Urinary bladder (tissue), 4 donors: ENCODE results near the gene C5AR2. TPM values are rescaled to one million over a fixed set of nuclear protein-coding genes. Genes with fewer than 3 reads are reported as not detected.

Source experiments
- DNase-seq: peaks from one replicate; pipeline ENCODE4 v3.0.0-alpha.2; 2015; ENCODE audit errors: extremely low spot score
- H3K27ac ChIP-seq: one replicate; pipeline ENCODE4 v1.5.1; 2013; ENCODE audit warnings: low read depth, mild to moderate bottlenecking, moderate library complexity
- H3K36me3 ChIP-seq: one replicate; pipeline ENCODE4 v1.6.1; 2013; ENCODE audit warnings: mild to moderate bottlenecking, moderate library complexity; ENCODE audit not compliant: insufficient read depth
- H3K4me1 ChIP-seq: one replicate; pipeline ENCODE4 v1.6.1; 2013; ENCODE audit warnings: mild to moderate bottlenecking, moderate library complexity; ENCODE audit not compliant: insufficient read depth
- H3K4me3 ChIP-seq: one replicate; pipeline ENCODE4 v1.5.1; 2013; ENCODE audit warnings: low read depth, low read length
- WGBS: extraction: QIAGEN DNeasy Blood & Tissue Kit; methylation state at CpG from one replicate; pipeline ENCODE4 v1.1.7; 2013; 5-methylcytosine and 5-hydroxymethylcytosine counted together
- polyA plus RNA-seq: library from polyadenylated mRNA; stranded (reverse); fragments of 200-250 nt; gene quantifications from one replicate; pipeline ENCODE4 v1.2.3, GENCODE V29; 2013
- total RNA-seq: library from RNA; depleted of rRNA; stranded (reverse); fragments of >200 nt; gene quantifications from one replicate; pipeline ENCODE4 v1.2.3, GENCODE V29; 2014
- donor health status: healthy with polysubstance abuse.
- donor health status: healthy.

The C5AR2 gene
- total and polyA plus RNA-seq, 2 donors, result 0.85 to 4.9 TPM

DNA sequence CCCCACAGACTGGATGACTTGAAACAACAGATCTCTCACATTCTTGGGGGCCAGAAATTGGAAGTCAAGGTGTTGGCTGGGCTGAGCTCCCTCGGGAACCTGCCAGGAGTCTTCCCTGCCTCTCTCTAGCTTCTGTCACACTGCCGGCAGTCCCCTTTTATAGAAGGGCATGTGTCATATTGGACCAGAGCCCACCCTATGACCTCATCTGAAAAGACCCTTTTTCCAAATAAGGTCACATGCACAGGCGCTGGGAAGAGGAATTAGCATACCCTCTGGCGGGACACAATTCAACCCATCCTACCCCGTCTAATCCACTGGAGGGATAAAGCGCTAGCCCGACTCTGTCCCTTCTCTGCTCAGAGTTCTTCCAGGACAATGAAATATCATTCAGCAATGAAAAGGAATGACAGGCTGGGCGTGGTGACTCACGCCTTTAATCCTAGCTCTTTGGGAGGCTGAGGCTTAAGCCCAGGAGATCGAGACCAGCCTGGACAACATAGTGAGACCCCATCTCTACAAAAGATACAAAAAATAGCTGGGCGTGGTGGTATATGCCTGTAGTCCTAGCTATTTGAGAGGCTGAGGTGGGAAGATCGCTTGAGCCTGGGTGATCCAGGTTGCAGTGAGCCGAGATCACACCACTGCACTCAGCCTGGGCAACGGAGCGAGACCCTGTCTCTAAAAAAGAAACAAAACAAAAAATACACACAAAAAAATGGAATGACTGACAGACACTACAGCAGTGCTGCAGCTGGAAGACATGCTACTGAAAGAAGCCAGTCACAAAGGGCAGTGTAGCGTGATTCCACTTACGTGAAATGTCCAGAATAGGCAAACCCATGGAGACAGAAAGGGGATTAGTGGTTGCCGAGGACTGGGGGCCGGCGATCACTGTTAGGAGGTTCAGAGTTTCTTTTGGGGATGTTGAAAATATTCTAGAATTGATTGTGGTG, 58.8 kb downstream of the C5AR2 start:
- no peaks in the 10 kb centered on the region for H3K36me3 ChIP-seq
- H3K27ac ChIP-seq, result no peak overlapping the region
- no peak overlapping the region for H3K4me3 ChIP-seq
- WGBS, result 71% methylated on average over 20 of the region's 20 CpGs
- H3K4me1 ChIP-seq, result no peaks in the 10 kb centered on the region
- DNase-seq, result no peak

DNA sequence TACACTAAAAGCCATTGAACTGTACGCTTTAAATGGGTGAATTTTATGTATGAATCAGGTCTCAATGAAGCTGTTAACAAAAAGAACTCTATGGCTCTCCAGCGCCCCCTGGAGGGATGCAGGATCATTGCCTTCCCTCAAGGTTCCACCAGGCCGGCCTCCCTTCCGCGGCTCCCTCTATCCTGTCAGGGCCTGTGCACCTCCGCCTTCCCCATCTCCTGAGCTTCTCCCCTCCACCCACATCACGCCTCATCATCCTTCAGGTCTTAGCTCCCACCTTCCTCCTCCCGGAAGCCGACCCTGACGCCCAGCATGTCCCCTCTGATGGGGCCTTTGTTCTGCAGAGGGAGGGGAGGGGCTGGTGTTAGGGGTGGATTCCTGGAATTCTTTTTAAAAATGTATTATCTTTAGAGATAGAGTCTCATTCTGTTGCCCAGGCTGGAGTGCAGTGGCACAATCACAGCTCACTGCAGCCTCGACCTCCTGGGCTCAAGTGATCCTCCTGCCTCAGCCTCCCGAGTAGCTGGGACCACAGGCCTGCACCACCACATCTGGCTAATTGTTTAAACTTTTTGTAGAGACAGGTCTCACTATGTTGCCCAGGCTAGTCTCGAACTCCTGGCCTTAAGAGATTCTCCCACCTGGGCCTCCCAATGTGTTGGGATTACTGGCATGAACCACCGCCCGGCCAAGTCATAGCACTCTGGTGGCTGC, 59.7 kb downstream of the C5AR2 start:
- no peak for DNase-seq
- H3K4me3 ChIP-seq, result no peak overlapping the region
- H3K36me3 ChIP-seq, result no peaks in the 10 kb centered on the region
- no peak overlapping the region for H3K27ac ChIP-seq
- H3K4me1 ChIP-seq, result no peaks in the 10 kb centered on the region
- 38% methylated on average over 15 of the region's 15 CpGs for WGBS

Other genes starting within 250 kb of the C5AR2 start
- 10.7 TPM for gene ZC3H4, start 218.4 kb upstream of the C5AR2 start, total RNA-seq
- gene ZC3H4, start 218.4 kb upstream of the C5AR2 start, polyA plus RNA-seq, result 15.2 TPM
- 81.4 TPM for gene SAE1, start 201.3 kb upstream of the C5AR2 start, total RNA-seq
- 115 TPM for gene SAE1, start 201.3 kb upstream of the C5AR2 start, polyA plus RNA-seq
- gene BBC3, start 101.0 kb upstream of the C5AR2 start, total RNA-seq, result 1.3 TPM
- gene BBC3, start 101.0 kb upstream of the C5AR2 start, polyA plus RNA-seq, result 6.7 TPM
- 8.0 TPM for gene CCDC9, start 75.7 kb upstream of the C5AR2 start, total RNA-seq
- gene CCDC9, start 75.7 kb upstream of the C5AR2 start, polyA plus RNA-seq, result 36.6 TPM
- 2.8 TPM for gene INAFM1, start 57.3 kb upstream of the C5AR2 start, total RNA-seq
- 32.0 TPM for gene INAFM1, start 57.3 kb upstream of the C5AR2 start, polyA plus RNA-seq
- gene C5AR1, start 22.3 kb upstream of the C5AR2 start, total RNA-seq, result 1.8 TPM
- gene C5AR1, start 22.3 kb upstream of the C5AR2 start, polyA plus RNA-seq, result 19.0 TPM
- 9.5 TPM for gene DHX34, start 17.1 kb downstream of the C5AR2 start, total RNA-seq
- 13.9 TPM for gene DHX34, start 17.1 kb downstream of the C5AR2 start, polyA plus RNA-seq
- 32.6 TPM for gene MEIS3, start 87.4 kb downstream of the C5AR2 start, total RNA-seq
- gene MEIS3, start 87.4 kb downstream of the C5AR2 start, polyA plus RNA-seq, result 58.5 TPM
- 1.5 TPM for gene SLC8A2, start 139.7 kb downstream of the C5AR2 start, total RNA-seq
- gene SLC8A2, start 139.7 kb downstream of the C5AR2 start, polyA plus RNA-seq, result 10.2 TPM
- gene KPTN, start 152.0 kb downstream of the C5AR2 start, total RNA-seq, result 3.0 TPM
- gene KPTN, start 152.0 kb downstream of the C5AR2 start, polyA plus RNA-seq, result 10.2 TPM
- gene NAPA, start 182.9 kb downstream of the C5AR2 start, total RNA-seq, result 33.4 TPM
- gene NAPA, start 182.9 kb downstream of the C5AR2 start, polyA plus RNA-seq, result 107 TPM
- 0.16 TPM for gene ZNF541, start 241.0 kb downstream of the C5AR2 start, total RNA-seq
- gene ZNF541, start 241.0 kb downstream of the C5AR2 start, polyA plus RNA-seq, result 0.25 TPM